A549 (cell line): ENCODE results near the gene CACNA2D4. TPM values are rescaled to one million over a fixed set of nuclear protein-coding genes. Genes with fewer than 3 reads are reported as not detected.

Experiments
- ATAC-seq, 2 experiments: fragments of 200-7000 bp in 1 of 2; fragments of >200 bp in 1 of 2; cut with Nextera tagmentation in 1 of 2; cut with Tn5 transposase in 1 of 2; 3 replicates each; pipeline versions ENCODE4 v1.8.0 to v1.9.1; 2018 to 2020; ENCODE audit warnings: mild to moderate bottlenecking in 1 of 2, moderate library complexity in 1 of 2
- CTCF ChIA-PET: fragments of 300-600 bp; sonication (Branson Sonifier 250); formaldehyde crosslinking; extraction: SDS; loops from one replicate; lab custom pipeline; 2021; ENCODE audit warnings: antibody characterized with exemption, inconsistent platforms; lab: Yijun Ruan, JAX
- POLR2A ChIA-PET: fragments of 350-600 bp; formaldehyde crosslinking; extraction: SDS; loops from one replicate; lab custom pipeline; 2021; ENCODE audit warnings: antibody characterized with exemption, inconsistent platforms; lab: Yijun Ruan, JAX
- DNase-seq, 2 experiments: peaks; one replicate each; pipeline versions ENCODE4 v3.0.0 to v3.0.0-alpha.2; 2011 to 2016; ENCODE audit warnings: low read depth in 1 of 2, low spot score in 1 of 2
- FAIRE-seq: peaks from 2 replicates; lab custom pipeline; 2011; peaks lifted over from hg19 to GRCh38; lab: Jason Lieb, UNC
- H3K27ac ChIP-seq, 2 experiments: fragments of >200 bp; sonication (Bioruptor Twin); formaldehyde crosslinking; 3 replicates each; pipeline ENCODE4 v1.5.1; 2016 to 2017
- H3K4me1 ChIP-seq: fragments of >200 bp; sonication (Bioruptor Twin); formaldehyde crosslinking; 3 replicates; pipeline ENCODE4 v1.6.1; 2016
- H3K4me2 ChIP-seq: fragments of >200 bp; sonication (Bioruptor Twin); formaldehyde crosslinking; 3 replicates; pipeline ENCODE4 v1.6.1; 2016
- H3K4me3 ChIP-seq: fragments of >200 bp; sonication (Bioruptor Twin); formaldehyde crosslinking; 3 replicates; pipeline ENCODE4 v1.5.1; 2016
- H3K9me3 ChIP-seq: fragments of >200 bp; sonication (Bioruptor Twin); formaldehyde crosslinking; 3 replicates; pipeline ENCODE4 v1.6.1; 2016
- BCL3 ChIP-seq: fragments of >200 bp; sonication (Bioruptor Twin); formaldehyde crosslinking; IDR thresholded peaks from 3 replicates; pipeline ENCODE4 v1.6.1; 2016
- BHLHE40 ChIP-seq: IDR thresholded peaks from 2 replicates; pipeline ENCODE4 v1.6.1; 2012; ENCODE audit warnings: low read depth, low read length, inconsistent platforms
- CBX2 ChIP-seq: fragments of 200-600 bp; sonication (generic); IDR thresholded peaks from 2 replicates; pipeline ENCODE4 v1.6.1; 2016; ENCODE audit warnings: low read depth, mild to moderate bottlenecking, borderline replicate concordance
- CBX8 ChIP-seq: fragments of 200-600 bp; sonication (generic); IDR thresholded peaks from 2 replicates; pipeline ENCODE4 v1.6.1; 2016
- EHF ChIP-seq: fragments of 250-450 bp; sonication (Bioruptor Pico); IDR thresholded peaks from 2 replicates; pipeline ENCODE4 v1.5.0; 2020; ENCODE audit warnings: mild to moderate bottlenecking
- EP300 ChIP-seq, 2 experiments: fragments of >200 bp; sonication (Bioruptor Twin); formaldehyde crosslinking; IDR thresholded peaks; 2 replicates in 1 of 2; 3 replicates in 1 of 2; pipeline ENCODE4 v1.6.1; 2016 to 2017
- FOSB ChIP-seq: fragments of 250-450 bp; sonication (Bioruptor Pico); IDR thresholded peaks from 2 replicates; pipeline ENCODE4 v1.5.0; 2020; ENCODE audit warnings: mild to moderate bottlenecking, moderate library complexity
- FOSL2 ChIP-seq, 2 experiments: fragments of 450-650 bp in 1 of 2; fragments of >200 bp in 1 of 2; sonication (Bioruptor Twin) in 1 of 2; formaldehyde crosslinking; IDR thresholded peaks; 2 replicates each; pipeline versions ENCODE4 v1.5.0 to v1.6.1; 2016 to 2020; ENCODE audit warnings: mild to moderate bottlenecking in 1 of 2, moderate library complexity in 1 of 2
- HOXB5 ChIP-seq: fragments of 250-450 bp; sonication (Bioruptor Pico); IDR thresholded peaks from 2 replicates; pipeline ENCODE4 v1.5.0; 2020; ENCODE audit warnings: mild to moderate bottlenecking, moderate library complexity
- JUN ChIP-seq, 2 experiments: fragments of >200 bp; sonication (Bioruptor Twin); formaldehyde crosslinking; IDR thresholded peaks; 2 replicates in 1 of 2; 3 replicates in 1 of 2; pipeline ENCODE4 v1.6.1; 2016 to 2017
- KDM5A ChIP-seq: fragments of 200-600 bp; sonication (generic); IDR thresholded peaks from 2 replicates; pipeline ENCODE4 v1.6.1; 2016; ENCODE audit warnings: antibody characterized with exemption, mild to moderate bottlenecking
- MYC ChIP-seq: IDR thresholded peaks from 2 replicates; pipeline ENCODE4 v1.6.1; 2012; ENCODE audit warnings: mild to moderate bottlenecking, inconsistent platforms, low read length, improper control_type of control experiment, borderline replicate concordance
- NFE2L2 ChIP-seq: fragments of 150-350 bp; conservative IDR thresholded peaks from 2 replicates; pipeline ENCODE4 v1.6.1; 2014; ENCODE audit warnings: low read length
- PHF8 ChIP-seq: fragments of 200-600 bp; sonication (generic); IDR thresholded peaks from 2 replicates; pipeline ENCODE4 v1.6.1; 2016; ENCODE audit warnings: low read depth, mild to moderate bottlenecking, antibody characterized with exemption, moderate library complexity, borderline replicate concordance
- RAD21 ChIP-seq, 2 experiments: fragments of >200 bp in 1 of 2; sonication (Bioruptor Twin) in 1 of 2; formaldehyde crosslinking in 1 of 2; IDR thresholded peaks in 1 of 2; conservative IDR thresholded peaks in 1 of 2; 2 replicates in 1 of 2; 3 replicates in 1 of 2; pipeline ENCODE4 v1.6.1; 2012 to 2018; ENCODE audit warnings: inconsistent platforms in 1 of 2
- RARB ChIP-seq: fragments of 250-450 bp; sonication (Bioruptor Pico); IDR thresholded peaks from 2 replicates; pipeline ENCODE4 v1.8.0; 2021; ENCODE audit warnings: mild to moderate bottlenecking, moderate library complexity
- RFX5 ChIP-seq: fragments of 450-650 bp; IDR thresholded peaks from 2 replicates; pipeline ENCODE4 v1.7.1; 2014; ENCODE audit warnings: antibody characterized with exemption, mild to moderate bottlenecking, moderate library complexity
- RNF2 ChIP-seq: fragments of 200-600 bp; sonication (generic); IDR thresholded peaks from 2 replicates; pipeline ENCODE4 v1.6.1; 2016; ENCODE audit warnings: low read depth, mild to moderate bottlenecking, antibody characterized with exemption, moderate library complexity, borderline replicate concordance
- SMC3 ChIP-seq: fragments of >200 bp; sonication (Bioruptor Twin); formaldehyde crosslinking; IDR thresholded peaks from 3 replicates; pipeline ENCODE4 v1.6.1; 2018; ENCODE audit warnings: inconsistent platforms
- TP53 ChIP-seq: fragments of 250-450 bp; sonication (Bioruptor Pico); IDR thresholded peaks from 2 replicates; pipeline ENCODE4 v1.5.0; 2021; ENCODE audit warnings: mild to moderate bottlenecking, moderate library complexity
- ZC3H11A ChIP-seq: fragments of 450-650 bp; IDR thresholded peaks from 2 replicates; pipeline ENCODE4 v1.6.1; 2014; ENCODE audit warnings: antibody characterized with exemption, mild to moderate bottlenecking
- ZNF302 ChIP-seq: fragments of 250-450 bp; sonication (Bioruptor Pico); IDR thresholded peaks from 2 replicates; pipeline ENCODE4 v1.9.0; 2021; ENCODE audit warnings: inconsistent platforms, mild to moderate bottlenecking, moderate library complexity
- ZSCAN20 ChIP-seq: fragments of 250-450 bp; sonication (Bioruptor Pico); IDR thresholded peaks from 2 replicates; pipeline ENCODE4 v1.8.0; 2022; ENCODE audit warnings: mild to moderate bottlenecking, moderate library complexity
- WGBS: methylation state at CpG from one replicate; pipeline ENCODE4 v1.1.6; 2017; ENCODE audit errors: missing lambda C conversion rate; 5-methylcytosine and 5-hydroxymethylcytosine counted together
- polyA plus RNA-seq, 4 experiments: library from polyadenylated mRNA; depleted of rRNA in 3 of 4; stranded (reverse); fragments of >200 nt; fragmentation: RNase III in 1 of 4; extraction: RNeasy Plus Mini Kit Qiagen cat#74134 plus additional on column Dnase treatment in 1 of 4; gene quantifications; 2 replicates in 3 of 4; 3 replicates in 1 of 4; pipeline ENCODE4 v1.2.3, GENCODE V29; 2011 to 2017
- TF ChIP-seq, protein P1 (sequence below): IDR thresholded peaks from 2 replicates; pipeline ENCODE4 v1.6.1; 2012; ENCODE audit warnings: low read depth, borderline replicate concordance
- TF ChIP-seq, protein P2 (sequence below): fragments of >200 bp; sonication (Bioruptor Twin); formaldehyde crosslinking; IDR thresholded peaks from 3 replicates; pipeline ENCODE4 v1.5.1; 2016
- TF ChIP-seq, protein P3 (sequence below): fragments of 250-450 bp; sonication (Bioruptor Pico); IDR thresholded peaks from 2 replicates; pipeline ENCODE4 v1.5.0; 2020; ENCODE audit warnings: low read depth, mild to moderate bottlenecking, moderate library complexity
- TF ChIP-seq, protein P4 (sequence below): fragments of 150-350 bp; IDR thresholded peaks from 2 replicates; pipeline ENCODE4 v1.6.1; 2014; ENCODE audit warnings: low read depth, mild to moderate bottlenecking, low read length

The CACNA2D4 gene
- polyA plus RNA-seq, 2 of the 4 experiments (the other 2 are of a cell fraction), result not detected

DNA sequence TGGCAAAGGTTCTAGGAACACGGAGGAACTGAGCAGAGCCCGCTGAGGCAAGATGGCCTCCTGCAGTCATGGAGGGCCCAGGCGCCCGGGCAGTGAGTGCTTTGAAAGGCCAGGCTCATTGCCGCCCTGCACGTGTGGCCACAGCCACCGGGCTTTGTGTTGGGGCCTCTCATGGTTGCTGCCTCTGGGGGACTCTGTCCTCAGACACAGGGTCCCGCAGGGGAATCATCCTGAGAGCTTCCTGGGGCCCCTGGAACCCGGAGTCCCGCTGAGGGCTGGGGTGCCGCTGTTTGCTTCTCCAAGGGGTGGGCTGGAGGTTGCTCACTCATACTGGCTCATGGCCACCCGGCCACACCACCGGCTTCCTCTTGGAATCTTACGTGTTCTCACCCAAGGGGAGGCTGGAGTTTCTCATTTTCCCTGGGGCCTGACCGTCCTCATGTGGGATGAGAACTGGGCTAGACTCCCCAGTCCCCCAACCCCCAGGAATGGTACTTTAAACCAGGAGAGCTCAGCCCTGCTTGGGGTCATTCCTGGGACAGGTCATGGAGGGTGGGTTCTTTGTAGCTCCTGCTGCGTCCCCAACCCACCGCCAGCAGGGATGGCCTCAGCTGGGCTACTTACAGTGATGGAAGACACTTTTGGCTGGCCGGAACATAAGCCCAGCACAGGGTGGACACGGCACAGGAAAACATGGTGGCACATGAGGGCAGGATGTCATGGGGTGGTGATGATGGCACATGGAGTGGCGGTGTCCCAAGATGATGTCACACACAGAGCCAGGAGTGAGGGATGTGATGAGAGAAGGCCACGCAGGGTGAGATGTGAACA lies 119.2 kb downstream of the CACNA2D4 start:
- no peak for DNase-seq
- Histone ChIP-seq H3K4me1 (peaks cover 10% of the 10 kb centered on the region), H3K4me3 (no peak overlapping the region), H3K4me2 (no peak overlapping the region), H3K9me3 (no peaks in the 10 kb centered on the region), H3K27ac (no peak overlapping the region)
- TF ChIP-seq MYC (no peak), SMC3 (no peak), EP300 (IDR thresholded peaks at IDR 0.05) (no peak), JUN (IDR thresholded peaks at IDR 0.05) (no peak), HOXB5 (CRISPR knock-in tag) (no peak), RAD21 (conservative IDR thresholded peaks at IDR 0.05 in 1 of 2, IDR thresholded peaks at IDR 0.05 in 1 of 2) (no peak), ZNF302 (no peak), BCL3 (no peak)
- 82% methylated on average over 21 of the region's 21 CpGs for WGBS
- ChIA-PET CTCF (interaction anchor here (0.8 to 14.6 kb wide), 10 partner anchors 8 to 784 kb away, joined by 3 to 324 read pairs (median 3); no protein-coding TSS in a partner anchor), POLR2A (no interaction called here)
- no peak for FAIRE-seq
- no peak for ATAC-seq

DNA sequence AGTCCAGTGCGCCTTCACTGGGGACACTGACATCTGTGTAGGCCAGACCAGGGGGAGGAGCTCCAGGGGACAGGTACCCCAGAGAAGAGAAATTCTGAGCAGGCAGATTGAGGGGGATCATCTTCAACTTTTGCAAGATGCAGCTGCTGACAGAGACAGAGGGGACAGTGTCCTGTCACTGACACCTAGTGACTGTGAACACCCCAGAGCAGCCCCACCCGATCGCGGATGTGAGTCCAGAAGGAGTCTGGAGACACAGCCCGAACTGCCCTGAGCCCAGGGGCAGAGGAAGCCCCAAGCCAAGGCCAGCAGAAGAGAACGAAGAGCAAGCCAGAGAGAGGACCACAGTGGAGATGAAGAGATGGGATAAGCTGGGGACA lies 119.8 kb downstream of the CACNA2D4 start:
- no peaks in the 10 kb centered on the region for H3K9me3 ChIP-seq
- WGBS, result 85% methylated on average over 6 of the region's 6 CpGs
- POLR2A ChIA-PET, result no interaction called here
- H3K4me2 ChIP-seq, result no peak overlapping the region
- H3K27ac ChIP-seq, result no peak overlapping the region
- CTCF ChIA-PET, result interaction anchor here (0.5 to 14.6 kb wide), 9 partner anchors 9 to 784 kb away, joined by 3 to 324 read pairs (median 3); no protein-coding TSS in a partner anchor
- no peak for FAIRE-seq
- peaks cover 10% of the 10 kb centered on the region for H3K4me1 ChIP-seq
- no peak for DNase-seq
- TF ChIP-seq PHF8 (no peak), FOSL2 (IDR thresholded peaks at IDR 0.05) (no peak), FOSL2 (CRISPR knock-in tag; IDR thresholded peaks at IDR 0.05) (no peak), EP300 (IDR thresholded peaks at IDR 0.05) (no peak), CBX2 (no peak), ZC3H11A (no peak), BHLHE40 (no peak), RARB (CRISPR knock-in tag) (no peak), TP53 (CRISPR knock-in tag) (no peak), ZSCAN20 (no peak), KDM5A (no peak), RNF2 (no peak), EHF (CRISPR knock-in tag) (no peak), CBX8 (no peak), ZNF302 (no peak)
- TF ChIP-seq, protein P1, sequence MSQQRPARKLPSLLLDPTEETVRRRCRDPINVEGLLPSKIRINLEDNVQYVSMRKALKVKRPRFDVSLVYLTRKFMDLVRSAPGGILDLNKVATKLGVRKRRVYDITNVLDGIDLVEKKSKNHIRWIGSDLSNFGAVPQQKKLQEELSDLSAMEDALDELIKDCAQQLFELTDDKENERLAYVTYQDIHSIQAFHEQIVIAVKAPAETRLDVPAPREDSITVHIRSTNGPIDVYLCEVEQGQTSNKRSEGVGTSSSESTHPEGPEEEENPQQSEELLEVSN, result no peak
- no peak overlapping the region for H3K4me3 ChIP-seq
- no peak for ATAC-seq

DNA sequence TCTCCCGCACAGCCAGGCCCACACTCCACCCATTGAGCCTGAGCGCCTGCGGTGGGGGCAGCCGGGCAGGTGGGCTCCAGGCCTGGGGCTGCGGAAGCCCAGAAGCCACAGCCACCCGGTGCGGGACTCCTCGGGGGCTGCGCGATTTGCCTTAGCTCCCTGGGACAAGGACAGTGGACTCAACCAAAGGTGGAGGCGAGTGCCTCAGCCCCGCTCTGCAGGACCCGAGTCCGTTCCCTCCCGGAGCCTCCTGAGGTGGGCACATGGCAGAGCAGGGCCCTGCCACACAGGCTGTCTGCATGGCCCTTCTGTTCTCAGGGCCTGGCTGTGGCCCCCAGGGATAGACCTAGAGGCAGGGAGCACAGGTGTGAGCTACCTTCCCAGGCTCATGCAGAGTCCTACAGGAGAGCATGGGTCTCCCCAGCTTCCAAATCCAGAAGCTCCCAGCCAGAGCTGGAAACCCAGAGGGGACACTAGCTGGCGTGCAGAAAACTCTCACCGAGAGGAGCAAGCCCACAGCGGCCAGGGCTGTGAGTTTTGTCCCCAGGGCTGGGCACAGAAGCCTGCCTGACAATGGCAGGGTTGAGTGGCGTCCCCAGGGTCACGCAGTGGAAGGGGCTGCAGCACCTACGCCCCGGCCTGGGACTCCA lies 120.3 kb downstream of the CACNA2D4 start:
- WGBS, result 90% methylated on average over 17 of the region's 22 CpGs
- Histone ChIP-seq H3K27ac (no peak overlapping the region), H3K4me2 (no peak overlapping the region), H3K9me3 (no peaks in the 10 kb centered on the region), H3K4me3 (no peak overlapping the region), H3K4me1 (peaks cover 10% of the 10 kb centered on the region)
- FAIRE-seq (no peak), DNase-seq (no peak), ATAC-seq (no peak)
- CTCF ChIA-PET, result interaction anchor here (0.5 to 14.6 kb wide), 8 partner anchors 8 to 785 kb away, joined by 3 to 324 read pairs (median 4); no protein-coding TSS in a partner anchor
- POLR2A ChIA-PET, result no interaction called here
- TF ChIP-seq CBX2 (no peak), NFE2L2 (no peak), FOSL2 (IDR thresholded peaks at IDR 0.05) (no peak), FOSL2 (CRISPR knock-in tag; IDR thresholded peaks at IDR 0.05) (no peak), FOSB (CRISPR knock-in tag) (no peak), SMC3 (no peak), RFX5 (no peak)
- TF ChIP-seq, protein P2, sequence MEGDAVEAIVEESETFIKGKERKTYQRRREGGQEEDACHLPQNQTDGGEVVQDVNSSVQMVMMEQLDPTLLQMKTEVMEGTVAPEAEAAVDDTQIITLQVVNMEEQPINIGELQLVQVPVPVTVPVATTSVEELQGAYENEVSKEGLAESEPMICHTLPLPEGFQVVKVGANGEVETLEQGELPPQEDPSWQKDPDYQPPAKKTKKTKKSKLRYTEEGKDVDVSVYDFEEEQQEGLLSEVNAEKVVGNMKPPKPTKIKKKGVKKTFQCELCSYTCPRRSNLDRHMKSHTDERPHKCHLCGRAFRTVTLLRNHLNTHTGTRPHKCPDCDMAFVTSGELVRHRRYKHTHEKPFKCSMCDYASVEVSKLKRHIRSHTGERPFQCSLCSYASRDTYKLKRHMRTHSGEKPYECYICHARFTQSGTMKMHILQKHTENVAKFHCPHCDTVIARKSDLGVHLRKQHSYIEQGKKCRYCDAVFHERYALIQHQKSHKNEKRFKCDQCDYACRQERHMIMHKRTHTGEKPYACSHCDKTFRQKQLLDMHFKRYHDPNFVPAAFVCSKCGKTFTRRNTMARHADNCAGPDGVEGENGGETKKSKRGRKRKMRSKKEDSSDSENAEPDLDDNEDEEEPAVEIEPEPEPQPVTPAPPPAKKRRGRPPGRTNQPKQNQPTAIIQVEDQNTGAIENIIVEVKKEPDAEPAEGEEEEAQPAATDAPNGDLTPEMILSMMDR, result no peak
- TF ChIP-seq, protein P3, sequence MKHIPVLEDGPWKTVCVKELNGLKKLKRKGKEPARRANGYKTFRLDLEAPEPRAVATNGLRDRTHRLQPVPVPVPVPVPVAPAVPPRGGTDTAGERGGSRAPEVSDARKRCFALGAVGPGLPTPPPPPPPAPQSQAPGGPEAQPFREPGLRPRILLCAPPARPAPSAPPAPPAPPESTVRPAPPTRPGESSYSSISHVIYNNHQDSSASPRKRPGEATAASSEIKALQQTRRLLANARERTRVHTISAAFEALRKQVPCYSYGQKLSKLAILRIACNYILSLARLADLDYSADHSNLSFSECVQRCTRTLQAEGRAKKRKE (CRISPR knock-in tag), result no peak
- TF ChIP-seq, protein P4, sequence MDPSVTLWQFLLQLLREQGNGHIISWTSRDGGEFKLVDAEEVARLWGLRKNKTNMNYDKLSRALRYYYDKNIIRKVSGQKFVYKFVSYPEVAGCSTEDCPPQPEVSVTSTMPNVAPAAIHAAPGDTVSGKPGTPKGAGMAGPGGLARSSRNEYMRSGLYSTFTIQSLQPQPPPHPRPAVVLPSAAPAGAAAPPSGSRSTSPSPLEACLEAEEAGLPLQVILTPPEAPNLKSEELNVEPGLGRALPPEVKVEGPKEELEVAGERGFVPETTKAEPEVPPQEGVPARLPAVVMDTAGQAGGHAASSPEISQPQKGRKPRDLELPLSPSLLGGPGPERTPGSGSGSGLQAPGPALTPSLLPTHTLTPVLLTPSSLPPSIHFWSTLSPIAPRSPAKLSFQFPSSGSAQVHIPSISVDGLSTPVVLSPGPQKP, result no peak
